Karpas-422 (cell line): ENCODE measurements around the gene FLRT2. TPM values are rescaled to one million over a fixed set of nuclear protein-coding genes. Genes with fewer than 3 reads are reported as not detected.

Experiments used
- DNase-seq: peaks from one replicate; pipeline ENCODE4 v3.0.0-alpha.2; 2015
- H2AFZ ChIP-seq: fragments of 200-600 bp; sonication (generic); 2 replicates; pipeline ENCODE4 v1.6.1; 2014; ENCODE audit warnings: antibody characterized with exemption, low read length, mixed read lengths
- H3K27ac ChIP-seq: fragments of 200-600 bp; sonication (generic); 2 replicates; pipeline ENCODE4 v1.5.1; 2014; ENCODE audit warnings: mild to moderate bottlenecking, low read length, moderate library complexity
- H3K27me3 ChIP-seq: fragments of 200-600 bp; sonication (generic); 2 replicates; pipeline ENCODE4 v1.6.1; 2014; ENCODE audit warnings: low read length, mixed read lengths
- H3K36me3 ChIP-seq: fragments of 200-600 bp; sonication (generic); 2 replicates; pipeline ENCODE4 v1.6.1; 2014; ENCODE audit warnings: low read length, mixed read lengths; ENCODE audit not compliant: insufficient read depth
- H3K4me1 ChIP-seq: fragments of 200-600 bp; sonication (generic); 2 replicates; pipeline ENCODE4 v1.6.1; 2014; ENCODE audit warnings: mild to moderate bottlenecking, low read length, mixed read lengths
- H3K4me2 ChIP-seq: fragments of 200-600 bp; sonication (generic); 2 replicates; pipeline ENCODE4 v1.6.1; 2014; ENCODE audit warnings: low read length, low read depth, mild to moderate bottlenecking; ENCODE audit not compliant: poor library complexity, severe bottlenecking
- H3K4me3 ChIP-seq: fragments of 200-600 bp; sonication (generic); 2 replicates; pipeline ENCODE4 v1.5.1; 2014; ENCODE audit warnings: mild to moderate bottlenecking, antibody characterized with exemption, low read length, mixed read lengths
- H3K79me2 ChIP-seq: fragments of 200-600 bp; sonication (generic); 2 replicates; pipeline ENCODE4 v1.6.1; 2014; ENCODE audit warnings: mild to moderate bottlenecking, low read length, mixed read lengths
- H3K9ac ChIP-seq: fragments of 200-600 bp; sonication (generic); 2 replicates; pipeline ENCODE4 v1.6.0; 2014; ENCODE audit warnings: low read length
- H3K9me2 ChIP-seq: fragments of 200-600 bp; sonication (generic), shearing (Covaris generic); replicated peaks from 2 replicates; pipeline ENCODE4 v1.6.0; 2014; ENCODE audit warnings: mild to moderate bottlenecking, low read length, moderate library complexity; ENCODE audit not compliant: insufficient read depth
- H3K9me3 ChIP-seq: fragments of 300-700, 200-600 bp; sonication (generic); 2 replicates; pipeline ENCODE4 v1.6.1; 2014; ENCODE audit warnings: low read length, mixed read lengths
- H4K20me1 ChIP-seq: fragments of 200-600 bp; sonication (generic); 2 replicates; pipeline ENCODE4 v1.6.1; 2014; ENCODE audit warnings: mild to moderate bottlenecking, antibody characterized with exemption, low read length, low read depth; ENCODE audit not compliant: insufficient read depth
- total RNA-seq: library from RNA; depleted of rRNA; stranded (reverse); fragments of >200 nt; shearing (Covaris generic); gene quantifications from 2 replicates; pipeline ENCODE4 v1.2.3, GENCODE V29; 2014; ENCODE audit warnings: low replicate concordance

Gene FLRT2
- total RNA-seq, 1 experiment from 2014 or later, result not detected

DNA sequence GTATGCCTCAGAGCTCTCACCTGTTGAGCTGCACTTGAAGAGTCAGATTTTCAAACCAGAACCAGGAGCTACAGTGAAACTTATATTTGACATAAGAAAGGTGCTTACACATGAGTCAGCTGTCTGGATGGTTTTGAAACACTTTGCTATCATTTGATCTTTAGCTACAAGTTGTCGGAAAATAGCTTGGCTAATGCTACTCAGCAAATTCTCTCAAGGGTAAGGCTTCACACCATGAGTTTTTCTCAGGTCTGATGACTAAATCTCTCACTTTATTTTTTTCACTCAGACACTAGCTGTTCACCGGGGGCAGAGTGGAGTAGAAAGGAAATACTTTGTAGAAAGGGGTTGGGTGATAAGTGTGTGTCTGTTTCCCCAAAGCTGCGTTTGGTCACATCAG lies 171.8 kb downstream of the FLRT2 start:
- Histone ChIP-seq H3K36me3 (no peaks in the 10 kb centered on the region), H3K4me2 (no peak overlapping the region), H3K4me3 (no peak overlapping the region), H3K27me3 (no peaks in the 10 kb centered on the region), H2AFZ (no peak overlapping the region), H3K27ac (no peak overlapping the region), H3K9ac (no peak overlapping the region), H4K20me1 (no peaks in the 10 kb centered on the region), H3K9me2 (no peaks in the 10 kb centered on the region), H3K79me2 (no peaks in the 10 kb centered on the region), H3K4me1 (no peaks in the 10 kb centered on the region), H3K9me3 (peaks cover 7% of the 10 kb centered on the region; the same call in 1 of the 2 replicates)
- DNase-seq, result no peak

GRCh38 chr14:85702191-85702590 lies 172.2 kb downstream of the FLRT2 start:
- H3K36me3 ChIP-seq, result no peaks in the 10 kb centered on the region
- H3K9me3 ChIP-seq, result peaks cover 7% of the 10 kb centered on the region; the same call in 1 of the 2 replicates
- H4K20me1 ChIP-seq, result no peaks in the 10 kb centered on the region
- no peaks in the 10 kb centered on the region for H3K27me3 ChIP-seq
- H3K79me2 ChIP-seq, result no peaks in the 10 kb centered on the region
- H3K4me2 ChIP-seq, result no peak overlapping the region
- H3K27ac ChIP-seq, result no peak overlapping the region
- DNase-seq, result no peak
- no peaks in the 10 kb centered on the region for H3K4me1 ChIP-seq
- H3K9ac ChIP-seq, result no peak overlapping the region
- H3K9me2 ChIP-seq, result no peaks in the 10 kb centered on the region
- H3K4me3 ChIP-seq, result no peak overlapping the region
- no peak overlapping the region for H2AFZ ChIP-seq

DNA sequence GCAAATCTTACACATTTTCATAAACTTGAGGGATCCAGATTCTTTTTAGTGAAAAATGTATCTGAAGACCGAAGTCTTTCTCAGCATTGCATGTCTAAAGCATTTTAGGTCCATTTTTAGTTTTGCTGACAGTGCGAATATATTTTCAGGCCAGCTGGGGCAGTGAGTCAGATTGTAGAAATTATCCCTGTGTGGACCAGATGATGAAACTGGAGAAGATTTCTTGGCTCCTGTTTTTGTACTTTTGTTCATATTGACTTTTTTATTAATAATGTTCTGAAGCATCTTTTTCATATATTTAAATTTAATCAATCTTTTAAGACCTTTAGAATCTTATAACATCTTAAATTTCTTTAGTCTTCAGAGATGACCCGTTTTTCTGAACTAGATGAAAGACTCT lies 173.1 kb downstream of the FLRT2 start:
- no peaks in the 10 kb centered on the region for H3K4me1 ChIP-seq
- no peaks in the 10 kb centered on the region for H3K9me2 ChIP-seq
- H3K27ac ChIP-seq, result no peak overlapping the region
- no peak overlapping the region for H3K9ac ChIP-seq
- no peaks in the 10 kb centered on the region for H3K79me2 ChIP-seq
- no peak overlapping the region for H3K4me2 ChIP-seq
- H2AFZ ChIP-seq, result no peak overlapping the region
- DNase-seq, result no peak
- peaks cover 7% of the 10 kb centered on the region; the same call in 1 of the 2 replicates for H3K9me3 ChIP-seq
- no peak overlapping the region for H3K4me3 ChIP-seq
- no peaks in the 10 kb centered on the region for H3K27me3 ChIP-seq
- H4K20me1 ChIP-seq, result no peaks in the 10 kb centered on the region
- H3K36me3 ChIP-seq, result no peaks in the 10 kb centered on the region
